Measurements from ENCODE around the gene FTH1. TPM values are rescaled to one million over a fixed set of nuclear protein-coding genes. Genes with fewer than 3 reads are reported as not detected.
A peak's percentile ranks its signal among the peaks of the same experiment; 100 is the strongest.

The FTH1 gene
- total RNA-seq, 2 experiments from 2014 or later: 2,313 to 2,400 TPM

DNA sequence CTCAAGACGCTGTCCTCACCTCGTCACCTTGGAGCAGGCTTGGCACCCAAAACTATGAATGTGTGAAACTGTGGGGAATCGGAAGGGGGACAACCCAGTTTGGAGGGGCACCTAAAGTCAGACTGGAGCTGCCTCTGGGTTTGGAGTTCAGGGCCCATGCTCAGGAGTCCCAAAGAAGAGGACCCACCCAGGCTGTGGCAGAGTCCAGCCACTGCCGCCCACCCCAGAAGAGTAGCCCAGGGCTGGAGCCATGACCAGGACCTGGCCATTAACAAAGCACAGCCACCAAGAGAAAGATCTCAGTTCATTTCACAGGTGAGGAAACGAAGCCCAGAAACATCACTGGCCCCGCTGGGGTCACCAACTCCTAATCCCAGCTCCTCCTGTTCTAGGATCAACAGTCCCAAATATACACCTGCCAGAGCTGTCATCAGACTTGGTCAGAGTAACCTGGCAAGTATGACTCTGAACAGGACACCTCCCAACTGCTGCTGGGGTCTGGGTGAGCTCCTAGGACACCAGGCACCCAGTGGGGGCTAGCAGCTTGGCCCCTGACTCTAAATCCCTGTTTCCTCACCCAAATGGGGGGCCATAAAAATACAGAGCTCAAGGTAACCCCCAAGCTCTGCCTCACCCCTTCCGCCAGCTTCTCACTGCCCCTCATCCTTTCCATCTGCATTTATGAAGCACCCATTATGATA is 52.8 kb downstream of the FTH1 start:
- TF ChIP-seq, protein P1, sequence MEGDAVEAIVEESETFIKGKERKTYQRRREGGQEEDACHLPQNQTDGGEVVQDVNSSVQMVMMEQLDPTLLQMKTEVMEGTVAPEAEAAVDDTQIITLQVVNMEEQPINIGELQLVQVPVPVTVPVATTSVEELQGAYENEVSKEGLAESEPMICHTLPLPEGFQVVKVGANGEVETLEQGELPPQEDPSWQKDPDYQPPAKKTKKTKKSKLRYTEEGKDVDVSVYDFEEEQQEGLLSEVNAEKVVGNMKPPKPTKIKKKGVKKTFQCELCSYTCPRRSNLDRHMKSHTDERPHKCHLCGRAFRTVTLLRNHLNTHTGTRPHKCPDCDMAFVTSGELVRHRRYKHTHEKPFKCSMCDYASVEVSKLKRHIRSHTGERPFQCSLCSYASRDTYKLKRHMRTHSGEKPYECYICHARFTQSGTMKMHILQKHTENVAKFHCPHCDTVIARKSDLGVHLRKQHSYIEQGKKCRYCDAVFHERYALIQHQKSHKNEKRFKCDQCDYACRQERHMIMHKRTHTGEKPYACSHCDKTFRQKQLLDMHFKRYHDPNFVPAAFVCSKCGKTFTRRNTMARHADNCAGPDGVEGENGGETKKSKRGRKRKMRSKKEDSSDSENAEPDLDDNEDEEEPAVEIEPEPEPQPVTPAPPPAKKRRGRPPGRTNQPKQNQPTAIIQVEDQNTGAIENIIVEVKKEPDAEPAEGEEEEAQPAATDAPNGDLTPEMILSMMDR (IDR thresholded peaks at IDR 0.05): no peak
- H3K36me3 ChIP-seq (ENCODE audit: insufficient read depth, low read length): no peaks in the 10 kb centered on the region
- peak overlapping the region; percentile 13 for H3K4me3 Mint-ChIP-seq
- peaks cover 29 to 34% of the 10 kb centered on the region in 2 experiments for H3K27me3 ChIP-seq (ENCODE audit: control insufficient read depth in 1 of 2, insufficient read depth in 2 of 2, low read length in 2 of 2)
- no peak overlapping the region for H3K27ac ChIP-seq (ENCODE audit: low read depth in 1 of 2, low read length in 2 of 2)
- no peaks in the 10 kb centered on the region for H3K9me3 Mint-ChIP-seq
- intact Hi-C loops (cut with DNase I, micrococcal nuclease): no loop called here
- peaks cover 77% of the 10 kb centered on the region for H3K27me3 Mint-ChIP-seq
- H3K9me3 ChIP-seq (ENCODE audit: control insufficient read depth in 1 of 2, insufficient read depth in 1 of 2, low read length in 2 of 2): peaks cover 0 to 7% of the 10 kb centered on the region in 2 experiments
- ATAC-seq (ENCODE audit: poor library complexity): no peak
- H3K4me1 ChIP-seq (ENCODE audit: insufficient read depth, low read length): peaks cover 13% of the 10 kb centered on the region
- no peak overlapping the region for H3K27ac Mint-ChIP-seq
- H3K4me1 Mint-ChIP-seq (ENCODE audit: low read depth): peaks cover 15% of the 10 kb centered on the region
- H3K4me3 ChIP-seq (ENCODE audit: low read length): no peak overlapping the region
- ChIA-PET POLR2A (no interaction called here), CTCF (interaction anchor here (1.4 to 2.2 kb wide), 2 partner anchors 16 to 167 kb away, joined by 3 to 7 read pairs; no protein-coding TSS in a partner anchor)
- DNase-seq: peak in 1 of 14 experiments; percentile 17
- no peaks in the 10 kb centered on the region for H3K36me3 Mint-ChIP-seq (ENCODE audit: low read depth)

Other genes starting within 250 kb of the FTH1 start
- gene MYRF, start 215.0 kb downstream of the FTH1 start, total RNA-seq: under 1 TPM; 0.31 to 0.49 TPM
- gene TMEM258, start 175.0 kb downstream of the FTH1 start, total RNA-seq: 10 to 100 TPM; 55.2 to 56.0 TPM
- gene FEN1, start 174.7 kb downstream of the FTH1 start, total RNA-seq: 1 to 10 TPM; 7.5 to 9.1 TPM
- gene FADS1, start 150.6 kb downstream of the FTH1 start, total RNA-seq: under 1 TPM; 0.56 to 0.77 TPM
- under 1 TPM; 0.08 to 0.33 TPM for gene FADS2, start 139.3 kb downstream of the FTH1 start, total RNA-seq
- 1 to 10 TPM; 6.9 TPM for gene FADS3, start 76.1 kb downstream of the FTH1 start, total RNA-seq
- gene RAB3IL1, start 50.1 kb downstream of the FTH1 start, total RNA-seq: not detected
- gene BEST1, start 17.3 kb downstream of the FTH1 start, total RNA-seq: under 1 TPM; 0.14 to 0.25 TPM
- gene INCENP, start 156.4 kb upstream of the FTH1 start, total RNA-seq: 10 to 100 TPM; 12.6 to 16.3 TPM
- not detected for gene SCGB1D1, start 222.6 kb upstream of the FTH1 start, total RNA-seq
- gene SCGB2A1, start 241.0 kb upstream of the FTH1 start, total RNA-seq: not detected